ENCODE measurements around the gene DUXA.
"Not testable (repeated sequence)": the region's sequence is repeated elsewhere in the genome, so short reads cannot be mapped to it uniquely, and the experiment has no call there.

DUXA gene

DNA sequence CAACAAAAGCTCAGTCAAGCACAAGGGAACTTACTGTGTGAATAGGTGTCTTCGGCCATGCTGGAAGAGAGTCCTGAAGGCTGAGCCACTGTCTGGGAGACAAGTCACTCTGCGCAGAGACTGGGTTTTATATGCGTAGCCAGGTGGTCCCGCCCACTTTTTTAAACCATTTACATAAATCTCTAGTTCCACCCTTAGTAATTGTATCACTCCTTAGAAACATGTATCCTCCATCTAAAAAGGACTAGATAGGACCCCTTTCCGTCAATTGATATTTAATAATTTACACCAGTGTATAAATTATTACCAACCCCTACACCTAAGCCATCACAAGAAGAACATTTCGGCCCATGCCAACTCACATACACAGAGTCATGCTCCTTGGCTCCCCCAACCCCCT lies at the start of gene DUXA:
Gene DUXA, minus strand, starts transcription at position 101 of the 400 bp plus-strand sequence. Its CDS starts 42 bp downstream, at position 59.
- no peak for DNase-seq (ENCODE audit: low spot score)

- DNase-seq (ENCODE audit: low spot score): no peak
These were observed 44.8 kb upstream of the DUXA start for GRCh38 chr19:57212109-57212508.

GRCh38 chr19:57210381-57210780 lies 43.1 kb upstream of the DUXA start:
- no peak for DNase-seq (ENCODE audit: low spot score)

DNA sequence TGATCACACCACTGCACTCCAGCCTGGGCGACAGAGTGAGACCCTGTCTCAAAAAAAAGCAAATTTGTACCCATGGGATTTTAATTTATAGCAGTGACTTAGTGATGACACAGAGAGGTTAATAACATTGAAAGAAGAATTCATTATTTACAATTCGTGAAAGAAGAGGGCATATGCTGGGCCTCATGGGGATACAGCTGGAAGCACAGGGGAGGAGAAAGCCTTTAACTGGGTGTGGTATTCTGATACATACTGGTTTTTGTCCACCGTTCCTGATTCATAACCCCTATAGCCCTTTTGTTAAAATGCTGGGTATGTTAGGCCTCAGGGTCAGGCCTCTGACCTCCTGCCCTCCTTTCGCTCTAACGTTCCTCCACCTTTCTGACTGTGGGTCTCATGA lies 34.9 kb upstream of the DUXA start:
- DNase-seq (ENCODE audit: low spot score): no peak

- DNase-seq (ENCODE audit: low spot score): not testable (repeated sequence)
These were observed 30.6 kb upstream of the DUXA start for GRCh38 chr19:57197874-57198273.

GRCh38 chr19:57192993-57193392 lies 25.7 kb upstream of the DUXA start:
- no peak for DNase-seq (ENCODE audit: low spot score)

- DNase-seq (ENCODE audit: low spot score): no peak
These were observed 24.8 kb upstream of the DUXA start for GRCh38 chr19:57192077-57192420.

DNA sequence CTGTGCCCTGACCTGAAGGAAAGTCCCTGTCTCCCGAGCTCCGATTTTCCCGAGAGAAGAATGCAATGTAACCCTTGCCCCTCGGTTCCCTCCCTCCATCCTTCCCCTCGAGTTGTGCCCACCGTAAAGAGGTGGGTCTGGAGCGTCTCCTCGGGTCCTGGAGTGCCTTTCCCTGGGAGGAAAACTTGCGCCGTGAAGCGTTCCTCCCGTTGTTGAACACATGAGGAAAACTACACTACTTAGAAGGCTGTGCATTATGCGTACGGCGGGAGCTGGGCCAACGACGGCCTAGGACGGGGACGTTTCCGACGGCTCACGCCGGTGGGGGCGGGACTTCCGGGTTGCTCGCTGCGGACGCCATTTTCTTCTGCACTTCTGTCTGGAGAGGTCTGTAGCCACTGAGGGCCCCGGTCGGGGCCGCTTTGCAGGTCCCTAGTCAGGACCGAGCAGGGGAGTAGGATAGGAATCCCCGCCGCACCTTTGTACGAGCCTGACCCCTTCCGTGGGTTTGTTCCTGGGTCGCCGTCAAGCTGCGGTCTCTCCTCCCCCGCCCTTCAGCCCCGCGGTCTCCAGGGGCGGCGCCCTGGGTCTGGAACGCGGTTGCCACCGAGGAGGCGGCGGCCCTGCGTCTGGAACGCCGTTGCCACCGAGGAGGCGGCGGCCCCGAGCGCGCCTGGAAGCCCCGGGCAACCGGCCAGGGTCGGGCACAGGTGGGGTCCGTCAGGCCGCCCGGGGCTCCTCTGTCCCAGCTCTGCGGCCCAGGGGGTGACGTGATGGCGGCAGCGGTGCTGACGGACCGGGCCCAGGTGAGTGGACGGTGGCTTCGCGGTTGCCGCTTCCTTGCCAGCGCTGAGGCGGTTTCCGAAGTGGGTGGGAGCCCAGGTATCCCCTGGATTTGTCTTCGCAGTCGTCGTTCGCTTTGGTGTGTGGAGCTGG lies 24.1 kb upstream of the DUXA start, which contains the start of gene ZNF264:
Gene ZNF264, plus strand, starts transcription at position 360 of the 936 bp plus-strand sequence. Its CDS starts 414 bp downstream, at position 774.
- DNase-seq (ENCODE audit: low spot score): peak; percentile 77

DNA sequence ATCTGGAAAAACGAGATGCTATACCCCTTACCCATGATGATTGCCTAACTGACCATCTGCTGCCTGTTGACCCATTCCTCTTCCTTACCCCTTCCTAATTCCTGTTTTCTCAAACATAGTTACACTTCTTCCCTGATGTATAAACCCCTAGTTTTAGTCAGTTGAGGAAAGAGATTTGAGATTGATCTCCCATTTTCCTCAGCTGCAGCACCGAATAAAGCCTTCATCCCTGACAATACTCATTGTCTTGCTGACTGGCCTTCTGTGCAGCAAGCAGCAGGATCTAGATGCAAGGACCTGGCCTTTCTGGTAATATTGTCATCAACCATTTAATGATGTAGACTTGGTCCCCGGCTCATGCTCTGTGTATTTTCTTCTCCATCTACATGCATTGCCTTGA lies 23.0 kb upstream of the DUXA start:
- no peak for DNase-seq (ENCODE audit: low spot score)

DNA sequence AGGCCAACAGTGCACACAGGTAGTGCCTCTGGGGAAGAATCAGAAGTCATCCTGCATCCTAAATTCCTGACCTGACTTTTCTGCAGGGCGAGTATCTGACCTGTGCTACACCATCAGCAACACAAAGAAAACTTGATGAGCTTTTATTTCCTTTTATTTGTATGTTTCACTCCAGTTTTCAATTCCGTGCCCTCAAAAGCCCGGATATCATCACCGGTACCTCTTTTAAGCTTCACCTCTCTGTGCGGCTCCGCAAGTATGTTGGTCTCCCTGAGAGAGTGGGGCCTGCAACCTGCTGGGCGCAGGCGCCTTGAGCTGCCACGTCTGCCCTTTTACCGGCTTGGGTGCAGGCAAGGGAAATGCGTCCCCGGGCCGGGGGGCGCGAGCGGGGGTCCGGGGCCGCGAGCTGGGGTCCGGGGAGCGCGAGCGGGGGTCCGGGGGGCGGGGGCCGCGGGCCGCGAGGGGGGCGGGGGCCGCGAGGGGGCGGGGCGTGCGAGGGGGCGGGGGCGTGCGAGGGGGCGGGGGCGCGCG lies 4.3 kb upstream of the DUXA start:
- no peak for DNase-seq (ENCODE audit: low spot score)

- no peak for DNase-seq (ENCODE audit: low spot score)
These were observed 1.4 kb downstream of the DUXA start for GRCh38 chr19:57165846-57166245.

DNA sequence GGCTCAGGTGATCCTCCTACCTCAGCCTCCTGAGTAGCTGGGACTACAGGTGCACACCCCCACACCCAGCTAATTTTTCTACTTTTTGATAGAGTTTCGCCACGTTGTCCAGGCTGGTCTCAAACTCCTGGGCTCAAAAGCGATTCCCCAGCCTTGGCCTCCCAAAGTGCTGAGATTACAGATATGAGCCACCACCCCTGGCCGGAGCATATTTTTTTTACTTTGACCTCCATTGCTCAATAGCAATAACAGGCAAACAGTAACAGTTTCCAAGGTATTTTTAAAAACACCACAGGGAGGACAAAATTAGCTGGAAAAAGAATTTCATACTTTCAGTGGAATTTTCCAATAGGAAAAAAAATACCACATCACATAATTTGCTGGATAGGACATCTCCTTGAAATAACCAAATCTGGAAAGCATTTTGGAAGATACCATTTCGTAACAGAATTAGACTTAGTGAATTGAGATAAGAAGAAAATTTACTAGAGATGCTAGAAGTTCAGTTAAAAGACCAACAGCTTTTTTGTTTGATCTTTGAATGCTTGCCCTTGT lies 5.2 kb downstream of the DUXA start:
- DNase-seq (ENCODE audit: low spot score): no peak

GRCh38 chr19:57152921-57153320 lies 14.4 kb downstream of the DUXA start:
- DNase-seq (ENCODE audit: low spot score): no peak

GRCh38 chr19:57141699-57142098 lies 25.6 kb downstream of the DUXA start:
- DNase-seq (ENCODE audit: low spot score): no peak

- DNase-seq (ENCODE audit: low spot score): no peak
These were observed 31.5 kb downstream of the DUXA start for GRCh38 chr19:57135797-57136196.

- not testable (repeated sequence) for DNase-seq (ENCODE audit: low spot score)
These were observed 39.9 kb downstream of the DUXA start for GRCh38 chr19:57127403-57127802.

- DNase-seq (ENCODE audit: low spot score): no peak
These were observed 43.4 kb downstream of the DUXA start for GRCh38 chr19:57123882-57124281.

- DNase-seq (ENCODE audit: low spot score): no peak
These were observed 48.4 kb downstream of the DUXA start for GRCh38 chr19:57118848-57119247.

DNA sequence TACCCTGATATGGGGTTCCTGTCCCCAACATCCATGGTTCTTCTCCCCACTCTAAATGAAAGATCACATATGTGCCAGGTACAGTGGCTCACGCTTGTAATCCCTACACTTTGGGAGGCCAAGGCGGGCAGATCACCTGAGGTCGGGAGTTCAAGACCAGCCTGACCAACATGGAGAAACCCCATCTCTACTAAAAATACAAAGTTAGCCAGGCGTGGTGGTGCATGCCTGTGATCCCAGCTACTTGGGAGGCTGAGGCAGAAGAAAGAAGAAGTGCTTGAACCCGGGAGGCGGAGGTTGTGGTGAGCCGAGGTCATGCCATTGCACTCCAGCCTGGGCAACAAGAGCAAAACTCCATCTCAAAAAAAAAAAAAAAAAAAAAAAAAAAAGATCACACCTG lies 53.8 kb downstream of the DUXA start:
- not testable (repeated sequence) for DNase-seq (ENCODE audit: low spot score)

DNA sequence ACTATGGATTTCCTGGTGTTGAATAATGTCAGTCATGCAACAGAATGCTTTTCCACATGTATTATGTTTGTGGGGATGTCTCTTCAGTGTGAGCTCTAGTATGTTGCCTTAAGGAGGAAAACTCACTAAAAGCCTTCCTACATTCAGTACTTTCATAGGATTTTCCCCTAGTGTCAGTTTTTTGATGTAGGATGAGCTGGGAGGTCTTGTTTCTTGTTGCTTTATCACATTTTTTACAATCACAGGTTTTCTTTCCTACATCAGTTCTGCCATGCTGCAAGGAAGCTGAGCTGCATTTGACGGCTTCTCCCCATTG lies 56.0 kb downstream of the DUXA start:
- no peak for DNase-seq (ENCODE audit: low spot score)

DNA sequence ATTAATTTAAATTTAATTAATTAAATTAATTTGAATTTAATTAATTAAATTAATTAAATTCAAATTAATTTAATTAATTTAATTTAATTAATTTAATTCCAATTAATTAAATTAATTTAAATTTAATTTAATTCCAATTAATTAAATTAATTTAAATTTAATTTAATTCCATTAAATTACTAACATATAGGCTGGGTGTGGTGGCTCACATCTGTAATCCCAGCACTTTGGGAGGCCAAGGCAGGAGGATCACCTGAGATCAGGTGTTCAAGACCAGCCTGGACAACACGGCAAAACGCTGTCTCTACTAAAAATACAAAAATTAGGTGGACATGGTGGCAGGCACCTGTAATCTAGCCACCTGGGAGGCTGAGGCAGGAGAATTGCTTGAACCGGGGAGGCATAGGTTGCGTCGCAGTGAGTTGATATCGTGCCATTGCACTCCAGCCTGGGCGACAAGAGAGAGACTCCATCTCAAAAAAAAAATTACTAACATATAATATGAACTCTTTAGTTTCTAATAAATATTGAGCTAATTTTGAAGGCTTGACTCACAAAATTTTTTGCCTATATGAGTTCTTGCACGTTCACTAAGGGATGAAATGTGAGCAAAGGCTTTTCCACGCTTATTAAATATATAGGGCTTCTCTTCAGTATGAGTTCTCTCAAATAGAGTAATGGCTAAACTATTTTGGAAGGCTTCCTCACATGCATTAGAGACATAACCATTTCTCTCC lies 56.5 kb downstream of the DUXA start:
- DNase-seq (ENCODE audit: low spot score): no peak

DNA sequence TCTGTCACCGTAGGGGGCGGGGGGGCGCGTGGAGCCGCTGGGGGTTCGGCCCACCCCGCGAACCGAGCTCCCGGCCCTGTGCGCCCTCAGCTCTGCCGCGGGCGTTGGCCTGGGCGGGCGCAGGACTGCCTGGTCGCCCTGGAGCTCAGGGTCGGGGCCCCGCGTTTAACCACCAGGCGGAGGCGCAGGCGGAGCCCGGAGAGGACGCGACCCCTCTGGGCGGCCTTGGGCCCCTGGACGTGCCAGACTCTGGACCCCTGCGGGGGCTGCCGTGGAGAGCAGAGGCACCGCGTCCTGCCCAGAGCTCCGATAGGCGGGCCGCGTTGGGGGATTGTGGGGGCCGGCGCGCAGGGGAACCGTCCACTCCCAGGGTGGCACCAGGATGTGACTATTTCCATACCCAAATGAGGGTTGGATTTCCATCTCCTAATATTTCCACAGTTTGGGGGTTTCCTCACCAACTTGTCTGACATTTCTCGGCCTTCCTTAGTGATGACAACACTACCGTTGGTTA lies 60.5 kb downstream of the DUXA start:
- DNase-seq (ENCODE audit: low spot score): no peak
